H1 (cell line): ENCODE results near the gene LAP3.

Source experiments
- EP300 ChIP-seq, 2 experiments: IDR thresholded peaks; 1 replicate in 1 of 2; 2 replicates in 1 of 2; pipeline ENCODE4 v1.6.1; 2011 to 2012; ENCODE audit warnings: low read depth in 2 of 2, low read length in 2 of 2, mild to moderate bottlenecking in 2 of 2, borderline replicate concordance in 1 of 2, inconsistent platforms in 1 of 2, moderate library complexity in 1 of 2
- ZNF274 ChIP-seq: IDR thresholded peaks from 2 replicates; pipeline ENCODE4 v1.7.0; 2012; ENCODE audit warnings: low read length, borderline replicate concordance; ENCODE audit errors: extremely low read depth

- TF ChIP-seq ZNF274 = no peak
- TF ChIP-seq EP300 (IDR thresholded peaks at IDR 0.05; ENCODE audit: borderline replicate concordance in 1 of 2, low read depth in 2 of 2, low read length in 2 of 2) = no peak
Measured at GRCh38 chr4:17560065-17560673, 16.8 kb upstream of the LAP3 start.
